ENCODE results near the gene ABHD15.
"Not testable (repeated sequence)": the region's sequence is repeated elsewhere in the genome, so short reads cannot be mapped to it uniquely, and the experiment has no call there.

ABHD15 gene

DNA sequence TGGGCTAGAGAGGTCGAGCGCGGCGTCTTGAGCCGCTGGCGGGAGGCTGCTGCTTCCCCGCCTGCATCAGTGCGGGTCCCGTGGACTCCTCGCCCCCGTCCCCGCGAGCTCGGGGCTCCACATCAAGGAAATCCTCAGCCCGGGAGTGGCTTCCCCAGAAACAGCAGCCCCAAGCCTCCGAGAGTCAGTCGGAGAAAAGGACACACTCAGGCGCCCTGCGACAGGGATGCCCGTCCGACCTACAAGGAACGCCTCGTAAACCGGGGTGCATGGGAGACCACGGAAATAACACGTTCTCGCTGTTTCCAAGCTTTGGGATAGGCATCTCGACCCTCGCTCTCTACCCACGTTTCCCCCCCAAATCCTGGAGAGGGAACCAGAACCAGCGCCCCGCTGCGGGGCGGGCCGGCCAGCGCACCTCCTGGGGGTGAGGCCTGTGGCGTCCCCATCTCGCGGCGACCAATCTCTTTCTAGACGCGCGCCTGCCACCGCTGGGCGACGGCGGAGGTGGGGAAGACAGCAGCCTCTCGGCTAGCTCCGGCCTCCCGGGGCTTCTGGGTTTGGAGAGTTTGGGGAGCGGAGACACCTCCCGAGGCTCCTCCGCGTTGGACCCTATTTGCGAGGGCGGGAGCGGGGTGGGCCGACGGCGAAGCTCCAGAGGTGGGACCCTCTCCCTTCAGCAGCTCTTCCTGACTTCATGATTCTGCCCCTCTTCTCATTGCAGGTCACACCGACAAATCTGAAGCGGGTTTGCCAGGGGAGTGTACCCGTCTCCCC lies 905 bp upstream of the ABHD15 start:
- DNase-seq = peak; percentile 79

- DNase-seq = no peak
These were observed 392 bp upstream of the ABHD15 start for GRCh38 chr17:29567304-29567553.

- DNase-seq = peak; percentile 67
These were observed 979 bp downstream of the ABHD15 start for GRCh38 chr17:29565643-29566472.

DNA sequence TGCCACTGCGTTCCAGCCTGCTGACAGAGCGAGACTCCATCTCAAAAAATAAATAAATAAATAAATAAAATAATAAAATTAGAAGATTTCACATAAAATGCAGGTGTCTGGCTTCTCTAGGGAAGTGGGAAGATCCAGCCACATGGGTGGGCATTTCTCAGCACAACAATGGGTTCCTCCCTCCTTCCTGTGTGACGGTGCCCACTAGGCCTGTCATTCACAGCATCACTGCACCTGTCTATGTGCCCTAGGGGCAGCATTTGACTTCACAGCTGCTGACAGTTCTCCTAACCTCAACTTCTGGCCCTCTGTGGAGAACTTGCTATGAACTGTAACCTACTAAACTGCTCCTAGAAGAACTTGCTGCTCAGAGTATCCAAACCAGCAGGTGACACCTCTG lies 3.0 kb downstream of the ABHD15 start:
- no peak for DNase-seq

DNA sequence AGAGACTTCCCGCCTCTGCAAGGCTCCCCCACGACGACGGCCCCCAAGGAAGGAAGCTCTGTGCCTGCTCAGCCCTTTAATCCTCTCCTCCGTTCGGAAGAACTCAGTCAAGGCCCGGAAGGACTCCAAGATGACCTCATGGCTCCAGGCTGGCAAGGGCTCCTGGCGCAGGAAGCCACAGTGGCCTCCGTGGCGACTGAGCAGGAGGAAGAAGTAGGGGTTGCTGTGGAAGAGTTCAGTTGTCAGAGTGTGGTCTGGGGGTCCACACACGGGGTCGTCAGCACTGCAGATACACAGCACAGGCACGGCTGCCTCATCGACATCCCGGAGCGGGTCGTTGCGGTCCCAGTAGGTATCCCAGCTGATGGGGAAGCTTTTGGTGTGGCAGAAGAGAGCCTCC lies 4.2 kb downstream of the ABHD15 start:
- no peak for DNase-seq

DNA sequence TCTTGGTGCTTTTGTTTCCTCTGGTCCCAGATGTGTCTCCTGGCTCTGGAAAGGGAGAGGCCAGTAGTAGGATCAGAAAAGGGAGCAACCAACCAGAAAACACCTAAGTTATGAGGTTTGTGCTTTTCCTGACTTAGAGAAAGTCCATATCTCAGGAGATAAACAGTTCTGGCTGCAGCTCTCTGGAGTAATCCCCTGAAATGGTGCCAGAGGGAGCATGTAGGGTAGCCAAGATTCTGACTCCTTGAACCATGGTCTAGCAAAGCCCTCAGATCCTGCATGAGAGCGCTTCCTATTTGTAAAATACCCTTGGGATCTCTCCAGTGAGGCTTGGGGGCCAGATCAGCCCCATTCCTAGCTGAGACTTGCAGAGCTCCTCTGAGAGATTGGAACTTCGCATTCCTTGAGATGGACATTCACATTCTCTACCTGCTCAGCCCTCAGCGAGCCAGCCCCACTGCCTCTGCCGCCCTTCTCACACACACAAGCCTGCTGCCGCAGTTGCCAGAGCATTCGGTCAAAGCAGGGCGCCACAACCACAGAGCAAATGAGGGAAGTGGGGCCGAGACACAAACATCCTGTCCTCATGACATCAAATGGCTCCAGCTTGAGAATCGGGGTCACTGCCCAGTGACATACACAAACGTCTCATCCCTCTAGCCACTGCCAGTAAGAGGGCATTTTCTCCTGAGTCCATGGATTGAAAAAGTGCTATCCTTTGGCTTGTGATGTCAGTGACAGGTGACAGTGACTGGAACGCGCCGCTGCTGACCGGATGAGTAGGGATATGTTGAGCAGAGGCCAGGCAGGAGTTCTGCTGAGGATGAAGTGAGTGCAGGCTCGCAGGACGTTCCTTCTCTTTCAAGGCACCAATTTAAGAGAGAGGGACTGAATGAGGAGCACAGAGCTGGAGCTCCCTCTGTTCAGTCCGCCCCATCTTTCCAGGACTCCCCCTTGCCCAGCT lies 5.0 kb downstream of the ABHD15 start:
- peak; percentile 54 for DNase-seq

DNA sequence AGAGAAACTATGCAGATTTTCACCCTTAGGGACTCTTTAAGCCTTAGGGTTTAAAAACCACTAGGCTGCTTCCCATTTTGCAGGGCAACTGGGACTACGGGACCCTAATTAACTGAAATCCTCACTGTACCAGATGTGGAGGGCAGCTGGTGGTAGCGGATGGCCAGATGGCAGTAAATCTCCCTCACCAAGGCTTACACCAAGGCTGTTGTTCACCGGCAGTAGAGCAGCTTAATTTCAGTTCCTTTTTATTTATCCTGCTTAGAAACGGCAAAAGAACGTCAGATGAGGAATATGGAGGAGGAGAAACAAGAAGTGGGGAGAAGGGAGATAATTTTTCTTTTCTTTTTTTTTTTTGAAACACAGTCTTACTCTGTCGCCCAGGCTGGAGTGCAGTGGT lies 6.5 kb downstream of the ABHD15 start:
- DNase-seq = peak; percentile 17

- peak; percentile 1 for DNase-seq
These were observed 7.2 kb downstream of the ABHD15 start for GRCh38 chr17:29559640-29560039.

- DNase-seq = not testable (repeated sequence)
These were observed 8.7 kb downstream of the ABHD15 start for GRCh38 chr17:29558139-29558538.

GRCh38 chr17:29557739-29558116 lies 9.1 kb downstream of the ABHD15 start:
- DNase-seq = no peak

DNA sequence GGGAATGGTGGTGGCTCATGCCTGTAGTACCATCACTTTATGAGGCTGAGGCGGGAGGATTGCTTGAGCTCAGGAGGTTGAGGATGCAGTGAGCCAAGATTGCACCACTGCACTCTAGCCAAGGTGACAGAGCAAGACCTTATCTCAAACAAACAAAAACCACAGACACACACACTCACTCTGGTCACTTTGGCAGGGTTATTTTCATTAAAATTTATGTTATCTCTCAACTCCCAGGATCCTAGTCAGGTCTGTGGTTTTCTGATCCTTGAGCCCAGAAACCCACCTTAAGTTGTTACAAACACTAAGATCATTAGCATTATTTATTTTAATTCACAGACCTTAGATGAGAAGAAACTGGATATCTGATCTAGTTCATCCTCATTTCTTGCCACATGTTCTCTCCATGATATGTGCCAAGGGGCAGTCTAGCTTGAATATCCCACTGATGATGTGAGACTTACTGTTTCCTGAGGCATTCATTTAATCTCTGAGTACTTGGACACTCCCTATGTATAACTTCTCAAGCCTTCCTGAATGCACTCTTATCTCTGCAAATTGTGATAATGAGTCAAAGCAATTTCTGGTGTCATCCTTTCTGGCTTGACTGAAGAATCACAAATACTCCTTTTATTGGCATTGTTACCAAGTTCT lies 9.6 kb downstream of the ABHD15 start:
- peak; percentile 71 for DNase-seq

- DNase-seq = no peak
These were observed 11.0 kb downstream of the ABHD15 start for GRCh38 chr17:29555840-29556239.

GRCh38 chr17:29549177-29549923 lies 17.5 kb downstream of the ABHD15 start:
- DNase-seq = peak; percentile 57

GRCh38 chr17:29546830-29547229 lies 20.0 kb downstream of the ABHD15 start:
- DNase-seq = no peak

- no peak for DNase-seq
These were observed 20.8 kb downstream of the ABHD15 start for GRCh38 chr17:29546085-29546484.

DNA sequence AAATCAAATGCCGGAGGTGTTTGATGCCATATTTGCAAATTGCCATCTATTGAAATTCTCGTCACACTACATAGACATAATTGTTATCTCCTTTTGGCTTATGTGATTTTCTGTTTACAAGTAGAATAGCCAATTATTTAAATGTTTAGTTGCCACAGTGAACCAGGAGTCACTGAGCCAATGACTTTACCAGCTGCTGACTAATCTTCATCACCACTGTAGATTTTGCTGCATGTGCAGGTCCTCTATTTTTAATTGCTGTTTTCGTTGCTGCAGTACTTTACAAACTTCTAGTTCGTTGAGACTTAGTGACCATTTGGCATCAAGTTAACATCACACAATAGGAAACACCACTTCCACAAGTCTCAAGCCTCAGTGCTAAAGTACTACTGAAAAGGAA lies 22.8 kb downstream of the ABHD15 start:
- DNase-seq = no peak

- DNase-seq = no peak
These were observed 32.9 kb downstream of the ABHD15 start for GRCh38 chr17:29533976-29534375.

GRCh38 chr17:29526322-29526721 lies 40.5 kb downstream of the ABHD15 start:
- no peak for DNase-seq

DNA sequence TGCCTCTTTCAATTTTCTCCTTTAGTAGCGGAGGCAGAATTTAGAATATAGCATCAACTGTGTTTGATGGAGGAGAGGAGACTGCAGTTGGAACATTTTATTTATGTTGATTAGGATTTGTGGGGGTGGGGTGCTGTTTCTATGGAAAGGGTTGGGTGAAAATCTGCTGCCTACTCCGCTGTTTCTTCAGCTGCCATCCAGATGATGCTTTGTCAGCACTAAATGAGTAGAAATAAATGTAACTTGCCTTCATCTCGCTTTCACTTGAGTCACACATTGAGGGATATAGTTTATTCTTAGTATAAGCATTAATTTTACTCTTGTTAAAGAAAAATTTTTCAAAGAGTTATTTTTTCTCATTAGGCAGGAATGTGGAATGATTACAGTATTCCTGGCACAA lies 42.1 kb downstream of the ABHD15 start:
- no peak for DNase-seq

DNA sequence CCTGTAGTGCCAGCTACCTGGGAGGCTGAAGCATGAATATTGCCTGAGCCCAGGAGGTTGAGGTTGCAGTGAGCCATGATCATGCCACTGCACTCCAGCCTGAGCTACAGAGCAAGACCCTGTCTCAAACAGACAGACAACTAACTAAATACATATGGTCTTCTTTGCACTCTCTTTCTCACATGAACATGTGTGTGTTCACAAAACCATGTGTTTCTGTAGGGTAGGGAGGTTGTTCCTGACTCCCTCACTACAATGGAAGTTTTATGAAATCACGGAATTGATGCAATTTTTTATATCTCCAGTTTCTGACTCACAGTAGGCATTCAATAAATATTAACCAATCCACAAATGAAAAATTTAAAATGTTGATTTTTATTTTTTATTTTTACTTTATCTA lies 48.5 kb downstream of the ABHD15 start:
- no peak for DNase-seq

- DNase-seq = no peak
These were observed 52.0 kb downstream of the ABHD15 start for GRCh38 chr17:29514792-29515191.

- no peak for DNase-seq
These were observed 55.9 kb downstream of the ABHD15 start for GRCh38 chr17:29510953-29511352.

Data from hematopoietic multipotent progenitor cell treated with erythropoietin and hydrocortisone succinate and interleukin-3 and kit ligand, for 6 days (in vitro differentiated cells).